Fibroblast of lung (primary cell): ENCODE results near the gene EPAS1. TPM values are rescaled to one million over a fixed set of nuclear protein-coding genes. Genes with fewer than 3 reads are reported as not detected.

Source experiments
- DNase-seq, 2 donors: peaks; one replicate each; pipeline versions ENCODE4 v3.0.0 to v3.0.0-alpha.2; 2010; ENCODE audit warnings: low read depth in 2 of 2
- H2AFZ ChIP-seq: 2 replicates; pipeline ENCODE4 v1.5.1; 2012; ENCODE audit warnings: low read length, control low read depth, inconsistent platforms
- H3K27ac ChIP-seq: 2 replicates; pipeline ENCODE4 v1.5.1; 2011; ENCODE audit warnings: low read length, control low read depth; ENCODE audit not compliant: insufficient read depth
- H3K27me3 ChIP-seq: 2 replicates; pipeline ENCODE4 v1.5.1; 2011; ENCODE audit warnings: mild to moderate bottlenecking, low read length; ENCODE audit not compliant: control insufficient read depth, insufficient read depth
- H3K36me3 ChIP-seq: 2 replicates; pipeline ENCODE4 v1.5.1; 2011; ENCODE audit warnings: low read length; ENCODE audit not compliant: control insufficient read depth, insufficient read depth
- H3K4me1 ChIP-seq: 2 replicates; pipeline ENCODE4 v1.5.1; 2011; ENCODE audit warnings: low read length; ENCODE audit not compliant: control insufficient read depth, insufficient read depth; ENCODE audit errors: extremely low read depth
- H3K4me2 ChIP-seq: 2 replicates; pipeline ENCODE4 v1.5.1; 2011; ENCODE audit warnings: low read length, control low read depth; ENCODE audit not compliant: insufficient read depth; ENCODE audit errors: extremely low read depth
- H3K4me3 ChIP-seq, 4 experiments: fragments of 200-600 bp in 1 of 4; sonication (generic) in 1 of 4; replicated peaks in 1 of 4; 2 replicates each; pipeline ENCODE4 v1.5.1; 2011 to 2016; ENCODE audit warnings: low read length in 4 of 4, low read depth in 3 of 4, mild to moderate bottlenecking in 3 of 4, control low read depth in 2 of 4, inconsistent platforms in 1 of 4, mixed read lengths in 1 of 4; ENCODE audit not compliant: insufficient read depth in 1 of 4; ENCODE audit errors: control extremely low read depth in 1 of 4
- H3K79me2 ChIP-seq: 2 replicates; pipeline ENCODE4 v1.5.1; 2012; ENCODE audit warnings: mild to moderate bottlenecking, low read length, inconsistent platforms; ENCODE audit not compliant: control insufficient read depth, insufficient read depth
- H3K9ac ChIP-seq: 2 replicates; pipeline ENCODE4 v1.5.1; 2011; ENCODE audit warnings: mild to moderate bottlenecking, low read length, control low read depth; ENCODE audit not compliant: insufficient read depth
- H3K9me3 ChIP-seq: 2 replicates; pipeline ENCODE4 v1.5.1; 2012; ENCODE audit warnings: low read depth, low read length; ENCODE audit not compliant: control insufficient read depth, insufficient read depth
- H4K20me1 ChIP-seq: 2 replicates; pipeline ENCODE4 v1.5.1; 2011; ENCODE audit warnings: low read length; ENCODE audit not compliant: control insufficient read depth, insufficient read depth; ENCODE audit errors: extremely low read depth
- CTCF ChIP-seq, 2 donors: IDR thresholded peaks in 1 of 2; conservative IDR thresholded peaks in 1 of 2; 1 replicate in 1 of 2; 2 replicates in 1 of 2; pipeline ENCODE4 v1.5.1; 2011 to 2012; ENCODE audit warnings: low read length in 2 of 2, control low read depth in 1 of 2, inconsistent platforms in 1 of 2, low read depth in 1 of 2, mild to moderate bottlenecking in 1 of 2
- EZH2 ChIP-seq: IDR thresholded peaks from 2 replicates; pipeline ENCODE4 v1.5.1; 2012; ENCODE audit warnings: low read length, control low read depth, mild to moderate bottlenecking; ENCODE audit errors: missing control alignments
- polyA plus RNA-seq, 2 donors: library from polyadenylated mRNA; depleted of rRNA in 1 of 2; stranded (reverse) in 1 of 2; unstranded in 1 of 2; fragments of >200 nt; gene quantifications; 2 replicates each; pipeline ENCODE4 v1.2.1, GENCODE V29; 2011 to 2012; ENCODE audit warnings: missing spikeins in 1 of 2
- total RNA-seq: library from RNA; depleted of rRNA; stranded (reverse); fragments of >200 nt; gene quantifications from 2 replicates; pipeline ENCODE4 v1.2.1, GENCODE V29; 2014

EPAS1 gene
- total and polyA plus RNA-seq, 2 donors (not counting 1 experiment from before 2014, with no cell fraction given), result 120 to 941 TPM

GRCh38 chr2:46387292-46387691 is 90.1 kb downstream of the EPAS1 start:
- Histone ChIP-seq H2AFZ (no peak overlapping the region), H3K79me2 (no peaks in the 10 kb centered on the region), H3K9ac (no peak overlapping the region), H4K20me1 (no peaks in the 10 kb centered on the region), H3K27ac (no peak overlapping the region), H3K4me1 (peaks cover 7% of the 10 kb centered on the region), H3K4me3 (no peak overlapping the region), H3K27me3 (no peaks in the 10 kb centered on the region), H3K9me3 (no peaks in the 10 kb centered on the region), H3K36me3 (peaks cover 20% of the 10 kb centered on the region), H3K4me2 (no peak overlapping the region)
- no peak for TF ChIP-seq EZH2
- TF ChIP-seq CTCF (conservative IDR thresholded peaks at IDR 0.05 in 1 of 2, IDR thresholded peaks at IDR 0.05 in 1 of 2; ENCODE audit: low read depth in 1 of 2, low read length in 2 of 2), result no peak
- no peak for DNase-seq

- H3K27ac ChIP-seq, result no peak overlapping the region
- no peaks in the 10 kb centered on the region for H3K27me3 ChIP-seq
- H3K9ac ChIP-seq, result no peak overlapping the region
- no peak overlapping the region for H2AFZ ChIP-seq
- H3K79me2 ChIP-seq, result no peaks in the 10 kb centered on the region
- TF ChIP-seq CTCF (conservative IDR thresholded peaks at IDR 0.05 in 1 of 2, IDR thresholded peaks at IDR 0.05 in 1 of 2; ENCODE audit: low read depth in 1 of 2, low read length in 2 of 2), result no peak
- no peak for TF ChIP-seq EZH2
- H4K20me1 ChIP-seq, result no peaks in the 10 kb centered on the region
- H3K9me3 ChIP-seq, result no peaks in the 10 kb centered on the region
- H3K36me3 ChIP-seq, result peaks cover 18% of the 10 kb centered on the region
- H3K4me1 ChIP-seq, result peaks cover 7% of the 10 kb centered on the region
- no peak for DNase-seq
- no peak overlapping the region for H3K4me2 ChIP-seq
- H3K4me3 ChIP-seq, result no peak overlapping the region
Observed at GRCh38 chr2:46387886-46388515, 90.8 kb downstream of the EPAS1 start.

GRCh38 chr2:46388881-46389280 is 91.7 kb downstream of the EPAS1 start:
- Histone ChIP-seq H3K4me2 (no peak overlapping the region), H3K4me1 (peaks cover 7% of the 10 kb centered on the region), H2AFZ (no peak overlapping the region), H3K9ac (no peak overlapping the region), H3K27ac (no peak overlapping the region), H3K9me3 (no peaks in the 10 kb centered on the region), H3K4me3 (no peak overlapping the region), H4K20me1 (no peaks in the 10 kb centered on the region), H3K27me3 (no peaks in the 10 kb centered on the region), H3K79me2 (no peaks in the 10 kb centered on the region), H3K36me3 (peaks cover 15% of the 10 kb centered on the region)
- TF ChIP-seq CTCF (conservative IDR thresholded peaks at IDR 0.05 in 1 of 2, IDR thresholded peaks at IDR 0.05 in 1 of 2; ENCODE audit: low read depth in 1 of 2, low read length in 2 of 2), result no peak
- no peak for TF ChIP-seq EZH2
- DNase-seq, result no peak
